ENCODE results near the gene INSC. TPM values are rescaled to one million over a fixed set of nuclear protein-coding genes. Genes with fewer than 3 reads are reported as not detected.

INSC gene
- total RNA-seq, 1 experiment from 2014 or later, result not detected

GRCh38 chr11:15073361-15074205 lies 41.1 kb upstream of the INSC start, which contains the start of gene CALCB:
TSS of gene CALCB (plus strand) at chr11:15073593. CDS start at chr11:15074719, 1,126 bp downstream.
- BruUV-seq (replicated peaks), result no TSS peak
- CTCF ChIA-PET, result interaction anchor here (0.7 to 5.0 kb wide), 5 partner anchors 11 to 1479 kb away, joined by 3 to 84 read pairs (median 7); no protein-coding TSS in a partner anchor
- H3K27ac Mint-ChIP-seq (ENCODE audit: unreplicated experiment), result no peak within 1 kb of the TSS
- DNase-seq, result peak; percentile 33
- peaks cover 70% of the 10 kb centered on the region for H3K27me3 Mint-ChIP-seq (ENCODE audit: unreplicated experiment)
- TF ChIP-seq CTCF (IDR thresholded peaks at IDR 0.05; ENCODE audit: unreplicated experiment), result no peak
- intact Hi-C loops (cut with micrococcal nuclease; ENCODE audit: unreplicated experiment), result loop anchor here (1.0 to 5.0 kb wide), 3 partner anchors 36 to 283 kb away; no protein-coding TSS in a partner anchor
- H3K4me3 Mint-ChIP-seq (ENCODE audit: low read depth, unreplicated experiment), result peak within 1 kb of the TSS; percentile 78
- peaks cover 17% of the 10 kb centered on the region for H3K4me1 Mint-ChIP-seq (ENCODE audit: low read depth, unreplicated experiment)
- no peaks in the 10 kb centered on the region for H3K9me3 Mint-ChIP-seq (ENCODE audit: low read depth, unreplicated experiment)
- H3K36me3 Mint-ChIP-seq (ENCODE audit: insufficient read depth, unreplicated experiment), result peaks cover 14% of the 10 kb centered on the region

GRCh38 chr11:15074206-15075161 lies 40.2 kb upstream of the INSC start:
- Mint-ChIP-seq H3K36me3 (ENCODE audit: insufficient read depth, unreplicated experiment) (peaks cover 14% of the 10 kb centered on the region), H3K27me3 (ENCODE audit: unreplicated experiment) (peaks cover 70% of the 10 kb centered on the region), H3K9me3 (ENCODE audit: low read depth, unreplicated experiment) (no peaks in the 10 kb centered on the region), H3K27ac (ENCODE audit: unreplicated experiment) (no peak overlapping the region), H3K4me3 (ENCODE audit: low read depth, unreplicated experiment) (peak overlapping the region; percentile 78), H3K4me1 (ENCODE audit: low read depth, unreplicated experiment) (peaks cover 17% of the 10 kb centered on the region)
- CTCF ChIA-PET, result interaction anchor here (1.0 to 5.0 kb wide), 10 partner anchors 8 to 285 kb away, joined by 3 to 84 read pairs (median 6); partner anchors contain the start of gene CYP2R1
- DNase-seq, result peak; percentile 94
- peak; percentile 90 for TF ChIP-seq CTCF (IDR thresholded peaks at IDR 0.05; ENCODE audit: unreplicated experiment)
- intact Hi-C loops (cut with micrococcal nuclease; ENCODE audit: unreplicated experiment), result loop anchor here (1.0 to 5.0 kb wide), 4 partner anchors 37 to 284 kb away; no protein-coding TSS in a partner anchor
- BruUV-seq (replicated peaks), result no TSS peak

- BruUV-seq (replicated peaks), result no TSS peak
Measured at GRCh38 chr11:15075162-15075526, 39.6 kb upstream of the INSC start.

More at GRCh38 chr11:15075162-15075526, 39.6 kb upstream of the INSC start:
- no peak overlapping the region for H3K27ac Mint-ChIP-seq (ENCODE audit: unreplicated experiment)
- CTCF ChIA-PET, result interaction anchor here (1.0 to 5.0 kb wide), 10 partner anchors 8 to 285 kb away, joined by 3 to 84 read pairs (median 6); partner anchors contain the start of gene CYP2R1
- DNase-seq, result no peak
- H3K9me3 Mint-ChIP-seq (ENCODE audit: low read depth, unreplicated experiment), result no peaks in the 10 kb centered on the region
- no peak overlapping the region for H3K4me3 Mint-ChIP-seq (ENCODE audit: low read depth, unreplicated experiment)
- intact Hi-C loops (cut with micrococcal nuclease; ENCODE audit: unreplicated experiment), result loop anchor here (1.0 to 2.0 kb wide), 2 partner anchors 100 to 167 kb away; no protein-coding TSS in a partner anchor
- H3K36me3 Mint-ChIP-seq (ENCODE audit: insufficient read depth, unreplicated experiment), result peaks cover 14% of the 10 kb centered on the region
- peaks cover 76% of the 10 kb centered on the region for H3K27me3 Mint-ChIP-seq (ENCODE audit: unreplicated experiment)
- TF ChIP-seq CTCF (IDR thresholded peaks at IDR 0.05; ENCODE audit: unreplicated experiment), result no peak
- H3K4me1 Mint-ChIP-seq (ENCODE audit: low read depth, unreplicated experiment), result peaks cover 17% of the 10 kb centered on the region
